Stimulated activated CD4-positive, alpha-beta T cell treated with anti-CD3 and anti-CD28 coated beads, Interleukin-15, amount 100 ng/mL, for 24 hours (primary cell): ENCODE results near the gene TTC31.
"Not testable (repeated sequence)": the region's sequence is repeated elsewhere in the genome, so short reads cannot be mapped to it uniquely, and the experiment has no call there.

Source experiments
- DNase-seq: peaks from one replicate; pipeline ENCODE4 v3.0.0-alpha.2; 2020

Gene TTC31

DNA sequence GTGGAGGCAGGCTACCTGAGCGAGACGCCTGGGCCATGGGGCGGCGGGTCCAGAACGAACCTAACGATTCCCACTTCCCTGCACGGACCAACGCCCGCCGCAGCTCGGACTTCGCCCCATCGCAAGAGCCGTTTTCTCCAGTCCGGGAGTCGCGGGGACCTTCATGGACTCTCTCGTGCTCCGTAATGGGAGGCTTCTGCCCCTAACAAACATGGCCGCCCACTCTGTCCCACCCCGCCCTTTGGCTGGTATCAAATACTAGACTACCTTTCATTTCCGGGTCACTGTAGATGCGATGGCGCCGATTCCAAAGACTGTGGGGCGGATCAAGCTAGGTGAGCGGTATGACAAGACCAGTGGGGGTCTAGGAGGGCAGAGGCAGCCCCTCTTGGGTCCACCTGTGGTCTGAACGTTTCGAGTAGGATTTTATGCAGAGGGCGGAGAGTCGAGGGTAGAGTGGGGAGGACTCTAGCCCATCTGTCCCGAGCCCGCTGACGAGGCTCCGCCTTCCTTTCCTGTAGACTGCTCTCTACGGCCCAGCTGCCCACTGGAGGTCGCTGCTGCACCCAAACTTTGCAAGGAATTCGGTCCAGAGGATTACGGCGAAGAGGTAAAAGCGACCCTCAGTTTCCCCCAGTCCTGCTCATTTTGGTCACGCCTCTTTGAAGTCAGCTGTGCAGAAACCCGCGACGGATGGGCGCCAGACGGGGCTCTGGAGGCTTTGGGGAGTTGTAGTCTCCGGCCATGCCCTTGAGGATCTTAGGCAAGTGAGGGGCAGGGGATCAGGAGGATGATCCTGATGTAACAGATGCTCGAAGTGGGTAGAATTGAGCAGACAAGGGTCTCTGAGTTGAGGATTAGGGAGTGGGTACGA is at the start of gene TTC31, which contains the start of gene CCDC142:
TSS of gene TTC31 (plus strand) at position 281 of the 874 bp plus-strand sequence. CDS start at position 296, 15 bp downstream.
TSS of gene CCDC142 (minus strand) at position 198 of the 874 bp plus-strand sequence. CDS start at position 37, 161 bp downstream.
- peak; percentile 96 for DNase-seq

DNA sequence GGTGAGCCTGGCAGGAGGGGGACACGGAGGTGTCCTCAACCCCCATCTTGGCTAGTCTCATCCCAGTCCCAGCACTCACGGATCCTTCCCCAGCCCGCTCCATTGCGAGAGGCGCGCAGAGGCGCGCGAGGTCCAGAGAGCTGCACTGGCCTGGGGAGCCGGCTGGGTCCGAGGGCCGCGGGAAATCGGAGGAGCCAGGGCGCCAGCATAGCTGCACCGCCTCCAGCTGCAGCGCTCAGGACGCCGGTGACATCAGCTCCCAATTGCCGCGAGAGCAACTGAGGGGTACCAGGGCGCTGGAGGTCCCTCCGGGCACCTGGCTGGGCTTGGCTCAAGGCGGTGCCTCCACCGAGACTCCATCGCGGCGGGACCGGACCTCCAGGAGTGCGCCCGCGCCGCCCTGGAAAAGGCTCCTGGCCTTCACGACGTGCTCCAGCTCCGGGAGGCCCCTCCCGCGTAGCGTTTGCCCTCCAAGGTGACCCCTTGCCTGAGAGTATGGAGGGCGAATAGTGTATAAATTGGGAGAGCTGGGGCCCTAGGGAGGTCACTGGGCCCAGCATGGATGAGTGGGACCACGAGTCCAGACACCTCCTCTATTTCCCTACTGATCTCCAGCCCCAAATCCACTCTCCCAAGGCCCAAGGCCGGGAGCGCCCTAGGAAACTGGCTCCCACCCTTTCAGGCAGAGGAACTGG is 46.6 kb upstream of the TTC31 start:
- no peak for DNase-seq

DNA sequence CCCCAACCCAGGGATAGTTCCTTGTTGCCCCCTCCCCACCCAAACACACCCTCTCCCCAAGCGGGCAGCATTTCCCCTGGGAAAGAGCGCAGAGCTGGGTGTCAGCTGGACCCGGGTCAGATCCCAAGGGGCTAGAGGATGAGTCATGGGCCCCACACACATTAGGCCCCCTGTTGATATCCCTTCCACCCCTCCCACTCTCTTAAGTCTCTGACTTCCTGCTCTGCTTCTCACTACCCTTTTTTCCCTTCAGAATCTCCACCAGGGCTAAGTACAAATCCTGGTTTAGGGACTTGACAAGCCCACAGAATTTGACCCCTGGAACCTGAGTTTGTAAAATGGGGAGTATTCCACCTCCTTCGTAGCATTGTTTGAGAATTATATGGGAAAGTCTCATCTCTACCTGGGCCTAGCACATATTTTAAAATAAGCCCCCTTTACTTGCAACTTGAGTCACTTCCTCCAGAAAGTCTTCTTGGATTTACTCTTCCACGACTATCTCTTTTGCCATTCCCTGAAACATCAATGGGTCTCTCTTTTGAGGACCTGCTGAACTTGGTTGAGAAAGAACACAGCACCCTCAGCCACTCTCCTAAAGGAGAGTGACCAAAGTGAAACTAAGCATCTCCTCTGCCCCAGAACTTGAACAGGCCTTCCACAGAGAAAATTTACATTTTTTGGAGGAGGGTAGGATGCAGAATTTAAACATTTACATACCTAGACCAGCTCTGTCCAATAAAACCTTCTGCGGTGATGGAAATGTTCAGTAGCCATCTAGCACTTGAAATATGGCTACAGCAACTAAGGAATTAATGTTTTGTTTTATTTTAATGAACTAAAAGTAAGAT is 45.8 kb upstream of the TTC31 start:
- no peak for DNase-seq

DNA sequence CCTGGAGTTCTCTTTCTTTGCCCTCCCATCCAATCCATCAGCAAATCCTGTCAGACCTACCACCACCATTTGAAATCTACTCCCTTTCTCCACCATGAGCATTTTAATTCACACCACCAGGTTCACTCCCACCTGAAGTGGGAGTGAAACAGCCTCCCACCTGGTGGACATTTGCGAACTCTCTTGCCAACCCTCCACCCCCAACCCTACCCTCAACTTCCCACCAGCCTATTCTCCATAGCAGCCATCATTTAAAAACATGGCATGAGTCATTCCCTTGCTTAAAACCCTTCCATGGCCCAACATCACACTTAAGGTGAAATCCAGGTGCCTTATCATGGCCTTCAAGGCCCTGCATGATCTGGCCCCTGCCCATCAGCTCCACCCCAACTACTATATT is 44.6 kb upstream of the TTC31 start:
- DNase-seq: no peak

DNA sequence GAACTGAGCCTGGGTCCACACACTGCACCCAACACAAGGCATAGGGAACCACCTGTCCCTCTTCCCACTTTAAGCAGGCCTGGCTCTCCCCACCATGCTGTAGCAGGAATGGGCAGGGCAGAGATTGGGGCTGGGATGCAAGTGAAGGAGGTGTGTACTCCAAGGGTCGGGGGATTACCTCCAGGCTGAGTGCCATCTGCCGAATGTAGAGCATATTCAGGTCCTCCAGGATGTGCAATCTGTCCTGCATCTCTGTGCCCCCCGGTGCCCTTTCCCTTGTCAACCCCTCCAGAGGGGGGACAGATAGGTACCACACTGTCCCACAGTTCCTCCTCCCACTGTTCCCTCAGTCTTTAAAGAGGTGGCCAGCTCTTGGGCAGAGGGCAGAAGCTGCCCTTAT is 43.5 kb upstream of the TTC31 start:
- no peak for DNase-seq

DNA sequence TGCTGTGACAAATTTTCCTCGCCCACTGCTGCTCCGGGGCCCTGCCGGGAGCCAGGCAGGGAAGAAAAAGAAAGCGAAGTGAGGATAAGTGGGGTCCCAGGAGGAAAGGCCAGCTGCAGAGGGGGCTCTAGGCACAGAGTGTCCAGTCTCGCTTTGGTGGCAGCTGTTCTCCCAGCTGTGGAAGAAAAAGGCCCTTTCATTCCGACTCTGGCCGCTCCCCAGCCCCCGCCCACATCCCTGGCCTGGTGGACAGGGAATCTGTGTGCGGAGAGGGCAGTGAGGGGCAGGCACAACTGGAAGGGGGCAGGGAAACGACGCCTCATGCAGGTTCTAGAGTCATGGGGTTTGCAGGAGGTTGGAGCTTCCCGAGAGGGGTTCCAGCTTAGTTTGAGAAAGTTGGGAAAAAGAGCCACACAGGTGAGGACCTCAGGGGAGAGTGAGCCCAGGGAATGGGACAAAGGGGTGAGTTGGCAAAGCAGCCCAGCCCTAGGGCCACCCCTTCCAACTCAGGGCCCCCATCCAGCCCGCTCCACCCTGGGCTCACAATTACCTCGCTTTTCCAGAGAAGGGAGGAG is 43.0 kb upstream of the TTC31 start:
- DNase-seq: no peak

DNA sequence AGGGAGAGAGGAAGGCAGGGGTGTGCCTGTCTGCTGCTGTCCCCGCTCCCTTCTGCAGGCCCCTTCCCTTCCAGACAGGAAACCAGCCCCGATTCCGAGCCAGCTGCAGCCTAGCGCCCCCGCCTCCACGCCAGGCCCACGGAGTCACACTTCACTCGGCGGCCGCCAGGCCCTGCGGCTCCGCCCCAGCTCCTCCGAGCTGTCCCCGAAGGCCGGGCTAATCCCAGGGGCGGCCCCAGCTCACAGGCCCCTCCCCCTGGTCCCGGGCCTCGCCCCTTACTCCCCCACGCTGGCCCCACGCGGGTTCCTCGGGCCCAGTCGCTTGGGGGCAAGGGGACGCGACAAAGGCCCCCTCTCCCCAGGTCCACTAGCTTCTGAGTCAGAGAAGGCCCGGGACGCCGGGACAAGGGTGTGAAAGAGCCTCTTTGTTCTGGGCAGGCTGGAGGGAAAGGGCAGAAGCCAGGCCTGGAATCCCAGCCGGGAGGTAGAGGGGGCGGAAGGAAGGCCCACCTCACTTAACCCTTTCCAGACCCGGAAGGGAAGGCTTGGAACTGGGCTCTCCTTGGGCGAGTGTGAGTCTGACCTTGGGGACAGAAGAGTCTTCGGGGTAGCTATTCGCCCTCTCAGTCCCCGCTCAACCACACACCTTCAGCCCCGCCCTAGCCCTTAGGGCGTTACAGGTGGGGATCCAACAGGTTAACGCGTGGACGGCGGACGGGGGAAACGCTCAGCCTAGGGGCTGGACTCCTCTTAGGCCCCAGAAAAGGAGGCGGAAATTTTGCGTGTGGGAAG is 42.3 kb upstream of the TTC31 start:
- peak; percentile 76 for DNase-seq

DNA sequence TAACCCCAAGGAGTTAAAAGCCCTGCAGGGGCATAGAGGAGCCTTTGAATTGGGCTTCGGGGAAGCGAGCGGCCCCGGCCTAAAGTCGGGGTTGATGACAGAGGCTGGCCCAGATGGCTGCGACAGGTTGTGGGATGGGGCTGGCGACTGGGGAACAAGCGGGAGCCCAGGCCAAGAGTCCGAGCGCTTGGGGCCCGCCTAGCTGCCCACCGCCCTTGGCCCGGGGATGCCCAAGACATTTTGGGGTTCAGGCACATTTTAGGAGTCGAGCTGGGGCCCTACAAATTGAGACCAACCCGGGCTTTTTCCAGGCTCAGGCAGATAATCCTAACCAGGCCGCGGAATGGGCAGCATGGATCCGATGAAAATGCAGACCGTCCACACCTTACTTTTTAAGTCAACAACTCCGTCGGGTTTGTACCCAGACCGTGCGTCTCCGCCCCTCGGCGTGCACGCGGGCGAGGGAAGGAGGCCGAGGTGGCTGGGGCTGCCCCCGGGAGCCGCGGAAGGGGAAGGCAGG is 41.7 kb upstream of the TTC31 start:
- DNase-seq: no peak

DNA sequence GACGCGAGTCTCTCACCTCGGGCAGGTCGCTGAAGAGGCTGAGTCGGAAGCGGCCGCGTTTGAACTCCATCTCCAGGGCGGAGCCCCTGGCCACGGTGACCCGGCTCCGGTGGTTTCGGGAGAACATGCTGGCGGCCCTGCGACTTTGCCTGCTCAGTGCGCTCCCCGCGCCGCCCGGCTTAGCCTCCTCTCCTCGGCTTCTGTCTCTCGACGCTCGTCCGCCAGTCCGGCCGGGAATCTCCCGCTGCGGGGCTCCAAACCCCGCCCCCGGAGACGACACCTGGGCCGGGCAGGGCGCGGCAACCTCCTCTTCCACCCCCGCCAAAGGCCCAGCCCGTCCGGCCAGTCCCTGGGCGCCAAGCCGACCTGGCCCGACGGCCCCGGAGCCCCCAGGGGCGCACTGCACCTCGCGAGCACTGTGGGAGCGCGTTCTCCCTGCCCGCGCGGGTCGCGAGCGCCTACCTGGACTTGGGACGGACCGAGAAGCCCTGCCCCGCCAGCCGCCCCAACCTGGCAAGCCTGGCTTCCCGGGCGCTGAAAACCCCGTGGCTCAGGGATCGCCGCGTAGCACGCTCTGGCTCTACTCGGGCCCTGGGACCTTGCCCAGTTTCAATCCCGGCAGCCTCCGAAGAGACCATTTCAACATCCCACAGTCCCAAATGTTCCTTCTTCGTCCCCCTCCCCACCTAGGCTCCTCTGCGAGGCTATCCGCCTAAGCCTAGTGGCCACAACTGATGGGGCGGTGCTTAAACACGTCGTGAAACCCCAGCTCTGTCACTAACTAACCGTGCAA is 41.0 kb upstream of the TTC31 start, which contains the start of gene RTKN:
TSS of gene RTKN (minus strand) at position 248 of the 793 bp plus-strand sequence. CDS start at position 127, 121 bp downstream.
- DNase-seq: peak; percentile 51

DNA sequence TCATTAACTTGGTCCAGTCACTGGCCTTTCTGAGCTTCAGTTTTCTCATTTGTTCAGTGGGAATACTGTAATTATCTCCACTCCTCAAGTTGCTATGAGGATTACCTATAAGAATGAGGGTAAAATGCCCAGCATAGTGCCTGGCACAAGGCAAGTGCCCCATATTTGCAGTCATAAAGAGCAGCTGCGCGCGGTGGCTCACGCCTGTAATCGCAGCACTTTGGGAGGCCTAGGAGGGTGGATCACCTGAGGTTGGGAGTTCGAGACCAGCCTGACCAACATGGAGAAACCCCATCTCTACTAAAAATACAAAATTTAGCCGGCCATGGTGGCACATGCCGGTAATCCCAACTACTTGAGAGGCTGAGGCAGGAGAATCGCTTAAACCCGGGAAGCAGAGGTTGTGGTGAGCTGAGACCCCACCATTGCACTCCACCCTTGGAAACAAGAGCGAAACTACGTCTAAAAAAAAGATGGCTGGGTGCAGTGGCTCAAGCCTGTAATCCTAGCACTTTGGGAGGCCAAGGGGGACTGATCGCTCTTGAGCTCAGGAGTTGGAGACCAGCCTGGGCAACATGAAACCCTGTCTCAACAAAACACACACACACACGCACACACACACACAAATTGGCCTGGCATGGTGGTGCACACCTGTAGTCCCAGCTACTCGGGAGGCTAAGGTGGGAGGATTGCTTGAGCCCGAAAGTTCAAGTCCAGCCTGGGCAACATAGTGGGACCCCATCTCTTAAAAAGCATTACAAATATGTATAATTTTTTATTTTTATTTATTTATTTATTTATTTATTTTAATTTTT is 40.2 kb upstream of the TTC31 start:
- DNase-seq: not testable (repeated sequence)

DNA sequence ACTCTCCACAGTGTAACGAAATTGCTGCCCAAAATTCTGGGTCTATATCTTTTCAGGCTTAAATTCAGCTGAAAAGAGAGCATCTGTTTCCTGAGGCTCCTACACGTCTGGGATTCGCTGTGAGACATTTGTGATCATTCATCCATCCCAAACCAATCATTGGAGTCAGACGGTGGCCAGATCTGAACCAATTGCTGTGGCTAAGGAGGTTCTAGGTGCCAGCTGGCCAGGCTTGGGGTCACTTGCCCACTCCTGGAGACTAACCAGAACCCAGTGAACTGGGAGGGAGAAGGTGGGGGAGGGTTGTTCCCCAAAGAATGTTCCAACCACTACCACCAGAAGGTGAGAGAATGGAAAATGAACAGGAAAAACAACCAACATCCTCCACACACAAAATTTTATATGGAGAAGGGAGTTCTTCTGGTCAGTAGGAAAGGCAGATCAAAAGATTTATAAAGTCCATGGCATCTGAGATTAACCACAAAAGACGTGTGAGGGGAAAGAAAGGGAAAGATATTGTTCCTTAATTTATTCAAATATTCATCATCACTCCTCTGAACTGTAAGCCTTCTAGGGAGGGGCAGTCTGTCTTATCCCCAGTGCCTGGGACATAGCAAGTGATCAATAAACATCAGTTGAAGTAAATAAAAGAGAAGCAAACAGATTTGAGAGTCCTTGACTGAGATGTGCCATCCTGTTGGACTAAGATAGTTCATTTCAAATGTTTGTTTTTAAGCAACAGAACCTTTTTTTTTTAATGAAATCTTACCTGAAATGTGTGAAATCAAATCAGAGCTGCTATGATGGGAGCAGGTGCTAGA is 38.2 kb upstream of the TTC31 start:
- DNase-seq: no peak

DNA sequence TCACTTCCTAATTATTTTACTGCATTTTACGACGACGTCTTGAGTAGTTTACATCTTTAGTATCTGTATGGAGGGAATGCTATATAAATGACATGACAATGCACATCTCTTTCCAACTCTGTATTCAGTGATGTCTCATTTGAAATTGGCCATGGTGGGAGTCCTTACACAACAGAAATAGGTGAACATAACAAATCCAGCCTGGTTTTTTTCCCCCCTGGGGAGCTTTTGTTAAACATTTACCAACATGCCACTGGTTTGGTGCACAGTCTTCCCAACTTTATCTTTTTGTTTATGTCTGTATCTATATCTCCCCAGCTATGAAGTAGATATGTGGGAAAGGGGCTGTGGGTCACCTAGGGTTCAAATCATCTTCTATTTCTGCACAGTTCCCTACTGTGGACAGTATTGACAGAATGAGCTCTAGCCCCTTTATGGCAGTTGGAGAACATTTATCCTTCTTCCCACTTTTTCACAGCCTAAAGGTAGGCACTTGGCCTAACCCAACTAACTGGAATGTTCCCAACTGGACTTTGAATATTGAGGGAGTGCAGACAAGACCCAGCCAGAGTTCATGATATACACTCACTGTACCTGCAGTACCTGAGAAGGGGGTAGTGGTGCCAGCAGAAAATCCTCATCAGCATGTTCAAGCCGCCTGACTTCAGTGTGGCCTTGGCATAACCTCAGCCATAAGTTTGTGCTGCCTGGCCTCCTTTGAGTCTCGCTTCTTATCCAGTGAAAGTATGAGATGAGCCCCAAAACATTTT is 35.5 kb upstream of the TTC31 start:
- DNase-seq: no peak

DNA sequence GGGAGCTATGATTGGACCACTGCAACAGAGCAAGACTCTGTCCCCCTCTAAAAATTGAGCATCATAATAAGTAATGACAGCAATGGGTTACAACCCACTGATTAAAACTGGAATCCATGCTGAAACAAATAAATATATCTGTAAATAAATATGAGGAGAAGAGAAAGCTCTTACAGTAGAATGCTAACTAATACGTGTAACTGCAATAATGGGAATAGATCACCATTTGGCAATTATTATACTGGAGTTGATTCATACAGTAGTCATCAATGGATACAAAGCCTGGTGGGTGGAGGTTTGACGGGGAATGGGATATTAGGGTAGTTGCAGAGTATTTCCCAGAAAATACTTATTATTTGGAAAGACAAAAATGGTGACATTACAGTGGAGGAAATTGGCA is 34.1 kb upstream of the TTC31 start:
- DNase-seq: no peak

DNA sequence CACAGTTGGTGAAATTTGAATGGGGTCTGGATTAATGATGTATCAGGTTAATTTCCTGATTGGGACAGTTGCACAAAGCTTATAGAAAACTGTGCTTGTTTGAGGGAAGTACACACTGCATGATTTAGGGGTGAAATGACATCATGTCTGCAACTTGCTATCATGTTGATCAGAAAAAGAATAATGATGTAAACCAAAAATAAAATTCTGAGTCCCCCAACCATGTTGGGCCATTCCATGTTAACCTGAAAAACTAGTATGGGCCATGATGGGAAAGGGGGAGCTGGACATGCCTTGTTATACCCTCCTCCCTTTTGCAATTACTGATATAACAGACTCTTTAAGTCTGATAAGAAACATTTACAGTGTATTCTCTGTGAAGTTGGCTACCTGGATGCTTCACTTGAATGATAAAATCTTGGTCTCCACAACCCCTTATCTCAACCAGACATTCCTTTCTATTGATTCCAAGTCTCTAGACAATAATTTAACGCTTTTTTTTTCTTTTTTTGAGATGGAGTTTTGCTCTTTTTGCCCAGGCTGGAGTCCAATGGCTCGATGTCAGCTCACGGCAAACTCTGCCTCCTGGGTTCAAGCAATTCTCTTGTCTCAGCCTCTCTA is 32.2 kb upstream of the TTC31 start:
- no peak for DNase-seq

DNA sequence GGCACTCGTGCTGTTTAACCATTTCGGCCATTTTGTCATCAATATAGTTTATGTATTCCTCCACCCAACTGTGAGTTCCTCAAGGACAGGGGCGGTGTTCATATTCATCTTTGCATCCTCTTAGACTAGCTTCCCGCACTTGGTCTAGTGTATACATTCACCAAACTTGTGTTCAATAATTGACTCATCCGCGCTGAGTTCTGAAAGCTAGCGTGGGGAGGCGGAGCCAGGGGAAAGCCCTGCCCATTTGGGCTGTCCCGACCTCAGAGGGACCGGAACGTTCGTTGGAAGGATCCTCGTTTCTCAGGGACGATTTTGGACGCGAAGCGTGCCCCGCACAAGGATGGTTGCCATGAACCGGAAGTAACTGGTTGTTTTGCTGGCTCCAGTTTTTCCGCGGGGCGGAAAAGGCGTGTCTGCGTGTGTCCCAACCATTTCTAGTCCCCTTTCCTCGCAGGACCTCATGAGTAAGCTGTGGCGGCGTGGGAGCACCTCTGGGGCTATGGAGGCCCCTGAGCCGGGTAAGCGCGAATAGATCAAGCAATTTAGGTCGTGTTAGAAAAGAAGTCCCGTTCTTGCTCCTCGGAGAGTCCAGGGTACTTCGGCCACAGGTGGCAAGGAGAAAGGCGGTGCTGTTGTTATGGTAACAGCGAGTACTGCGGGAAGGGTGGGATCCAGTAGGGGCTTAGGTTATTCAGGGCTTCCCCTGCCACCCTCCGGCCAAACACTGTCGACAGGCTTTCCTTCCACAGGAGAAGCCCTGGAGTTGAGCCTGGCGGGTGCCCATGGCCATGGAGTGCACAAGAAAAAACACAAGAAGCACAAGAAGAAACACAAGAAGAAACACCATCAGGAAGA is 28.0 kb upstream of the TTC31 start, which contains the start of gene INO80B:
TSS of gene INO80B (plus strand) at position 434 of the 858 bp plus-strand sequence. CDS start at position 464, 30 bp downstream.
- DNase-seq: peak; percentile 97

DNA sequence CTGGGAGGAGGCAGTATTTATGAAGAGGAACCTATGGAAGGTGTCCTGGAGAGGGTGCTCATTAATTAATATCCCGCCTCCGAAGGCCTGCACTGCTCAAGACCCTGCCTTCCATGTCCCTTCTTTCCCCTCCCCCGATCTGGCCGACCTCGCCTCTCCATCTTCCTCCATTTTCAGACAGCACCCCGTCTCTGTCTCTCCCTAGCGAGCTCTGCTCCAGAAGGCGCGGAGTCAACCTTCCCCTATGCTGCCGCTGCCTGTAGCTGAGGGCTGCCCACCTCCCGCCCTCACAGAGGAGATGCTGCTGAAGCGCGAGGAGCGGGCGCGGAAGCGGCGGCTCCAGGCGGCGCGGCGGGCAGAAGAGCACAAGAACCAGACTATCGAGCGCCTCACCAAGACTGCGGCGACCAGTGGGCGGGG is 25.7 kb upstream of the TTC31 start:
- DNase-seq: no peak
